Measurements from ENCODE around the gene ZNF669.

The ZNF669 gene

DNA sequence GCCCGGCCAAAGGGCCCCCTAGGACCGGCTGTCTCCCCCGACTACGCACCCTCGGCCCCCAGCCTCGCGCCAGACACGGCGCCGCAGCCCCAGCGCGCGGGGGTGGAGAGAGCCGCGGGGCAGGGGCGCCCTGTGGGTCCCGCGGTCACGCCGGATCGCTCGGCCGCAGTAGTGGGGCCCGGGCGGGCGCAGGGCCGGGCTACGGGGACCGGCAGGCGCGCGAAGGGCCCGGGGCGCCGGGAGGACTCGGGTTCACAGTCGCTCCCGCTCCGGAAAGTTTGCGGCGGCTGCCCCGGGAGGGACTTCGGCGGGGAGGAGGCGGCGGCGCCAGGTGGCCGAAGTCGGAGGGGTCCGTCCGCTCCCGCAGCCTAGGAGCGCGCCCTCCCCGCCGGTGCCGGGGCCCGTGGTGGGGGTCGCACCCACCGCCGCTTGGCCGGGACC is 7.1 kb upstream of the ZNF669 start:
- DNase-seq (ENCODE audit: low read depth): no peak

DNA sequence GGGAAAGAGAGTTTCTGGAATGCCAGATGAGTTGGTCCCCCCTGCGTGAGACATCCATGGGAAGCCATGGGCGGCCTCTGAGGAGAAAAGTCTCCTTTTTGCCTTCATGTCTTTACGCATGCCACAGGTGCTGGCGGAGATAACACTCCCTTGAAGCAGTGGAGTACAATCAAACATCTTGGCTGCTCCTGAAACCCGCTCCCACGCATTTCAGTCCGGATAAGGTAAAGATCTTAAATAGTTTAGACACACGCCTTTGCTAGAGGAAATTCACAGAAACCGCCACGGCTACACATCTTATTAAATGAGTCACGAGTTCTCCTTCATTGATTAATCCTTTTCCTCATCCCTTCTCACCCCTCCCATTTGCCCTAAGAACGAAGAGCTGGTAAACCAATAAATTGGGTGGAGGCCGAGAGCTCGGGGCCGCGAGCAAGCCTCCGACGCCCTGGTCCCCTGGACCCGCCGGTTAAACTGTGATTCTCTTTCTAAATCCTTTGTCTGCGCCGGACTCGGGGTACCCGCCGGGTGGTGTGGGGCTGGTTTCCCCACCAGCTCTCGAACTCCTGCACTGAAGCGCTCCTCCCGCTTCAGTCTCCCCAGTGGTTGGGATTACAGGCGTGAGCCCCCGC is 6.6 kb upstream of the ZNF669 start:
- no peak for DNase-seq (ENCODE audit: low read depth)

DNA sequence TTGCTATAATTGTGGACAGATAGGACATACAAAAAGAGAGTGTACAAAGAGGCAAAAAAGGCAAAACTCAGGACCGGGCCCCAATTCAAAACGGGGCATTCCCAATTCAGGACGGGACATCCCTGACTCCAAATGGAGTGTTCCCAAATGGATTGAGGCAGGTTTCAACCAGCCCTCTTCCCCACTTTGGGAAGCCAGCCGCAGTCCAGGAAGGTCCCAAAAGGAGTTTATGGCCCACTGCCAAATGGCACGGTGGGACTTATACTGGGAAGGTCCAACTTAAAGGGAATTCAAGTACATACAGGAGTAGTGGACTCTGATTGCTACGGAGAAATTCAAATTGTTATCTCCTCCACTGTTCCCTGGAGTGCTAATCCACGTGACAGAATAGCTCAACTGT is 3.5 kb upstream of the ZNF669 start:
- no peak for DNase-seq (ENCODE audit: low read depth)

DNA sequence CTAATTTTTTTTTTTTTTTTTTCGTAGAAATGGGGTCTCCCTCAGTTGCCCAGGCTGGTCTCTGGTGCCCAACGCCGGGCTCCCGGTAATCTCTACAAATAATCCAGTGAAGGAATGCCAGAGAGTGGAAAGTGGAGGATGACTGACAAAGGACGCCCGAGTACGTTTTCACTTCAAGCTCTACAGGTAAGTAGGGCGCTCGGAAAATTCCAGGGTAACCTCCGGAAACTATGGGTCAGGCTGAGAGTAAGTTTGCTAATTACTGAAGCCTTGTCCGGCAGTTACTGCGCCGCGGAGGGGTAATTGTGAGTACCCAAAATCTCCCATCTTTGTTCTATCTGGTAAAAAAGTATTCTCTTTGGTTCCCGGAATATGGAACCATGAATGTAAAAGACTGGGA is 1.8 kb upstream of the ZNF669 start:
- DNase-seq (ENCODE audit: low read depth): no peak

DNA sequence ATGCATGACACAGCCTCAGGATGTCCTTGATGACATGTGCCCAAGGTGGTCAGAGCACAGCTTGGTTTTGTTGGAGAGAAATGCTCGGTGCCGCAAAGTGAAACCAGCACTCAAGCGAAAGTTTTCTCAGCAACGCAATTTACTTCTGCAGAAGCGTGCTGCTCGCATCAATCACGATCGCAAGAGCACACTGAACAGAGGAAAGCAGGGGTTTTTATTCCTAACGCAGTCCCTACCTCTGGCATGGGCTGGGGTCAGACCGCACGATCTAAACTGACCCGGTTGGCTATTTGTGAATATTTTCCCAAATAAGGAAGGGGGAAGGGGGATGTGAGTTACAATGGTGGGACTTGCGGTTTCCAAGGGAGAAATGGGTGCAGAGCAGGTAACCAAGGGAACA is 809 bp upstream of the ZNF669 start:
- DNase-seq (ENCODE audit: low read depth): no peak

DNA sequence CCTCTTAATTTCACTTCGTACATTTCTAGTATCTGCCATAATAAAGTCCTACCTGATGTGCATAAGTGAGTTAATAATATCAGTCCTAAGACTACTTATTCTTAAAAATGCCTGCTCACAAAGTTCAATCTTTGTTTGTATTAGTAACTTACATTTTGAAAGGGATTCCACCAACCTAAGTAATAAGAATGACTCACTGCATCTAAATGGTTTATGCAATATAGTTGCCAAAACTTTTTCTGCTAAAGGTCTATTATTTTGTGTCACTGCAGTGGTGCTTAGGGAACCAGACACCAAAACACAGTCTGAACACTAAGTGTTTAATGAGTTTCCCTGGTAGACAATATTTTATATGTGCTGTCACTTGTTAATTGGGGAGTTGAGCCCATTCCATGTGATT is 1.8 kb downstream of the ZNF669 start:
- no peak for DNase-seq (ENCODE audit: low read depth)

DNA sequence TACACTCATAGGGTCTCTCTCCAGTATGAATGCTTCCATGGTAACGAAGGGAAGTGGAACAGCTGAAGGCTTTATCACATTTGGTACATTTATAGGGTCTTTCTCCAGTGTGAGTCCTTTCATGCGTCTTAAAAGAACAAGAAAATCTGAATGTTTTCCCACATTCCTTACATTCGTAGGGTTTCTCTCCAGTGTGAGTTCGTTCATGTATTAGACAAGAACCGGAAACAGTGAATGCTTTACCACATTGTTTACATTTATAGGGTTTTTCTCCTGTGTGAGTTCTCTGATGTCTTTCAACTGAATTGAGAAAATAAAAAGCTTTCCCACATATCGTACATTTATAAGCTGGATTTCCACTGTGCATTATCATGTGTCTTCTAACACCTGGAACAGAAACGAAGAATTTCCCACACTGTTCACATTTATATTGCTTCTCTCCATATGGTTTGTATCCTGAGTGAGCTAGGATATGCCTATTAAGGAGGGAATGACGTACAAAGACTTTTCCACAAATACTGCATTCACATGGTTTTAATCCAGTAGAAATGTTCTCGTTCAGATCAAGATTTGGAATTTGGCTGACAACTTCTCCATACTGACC is 3.4 kb downstream of the ZNF669 start:
- DNase-seq (ENCODE audit: low read depth): no peak

DNA sequence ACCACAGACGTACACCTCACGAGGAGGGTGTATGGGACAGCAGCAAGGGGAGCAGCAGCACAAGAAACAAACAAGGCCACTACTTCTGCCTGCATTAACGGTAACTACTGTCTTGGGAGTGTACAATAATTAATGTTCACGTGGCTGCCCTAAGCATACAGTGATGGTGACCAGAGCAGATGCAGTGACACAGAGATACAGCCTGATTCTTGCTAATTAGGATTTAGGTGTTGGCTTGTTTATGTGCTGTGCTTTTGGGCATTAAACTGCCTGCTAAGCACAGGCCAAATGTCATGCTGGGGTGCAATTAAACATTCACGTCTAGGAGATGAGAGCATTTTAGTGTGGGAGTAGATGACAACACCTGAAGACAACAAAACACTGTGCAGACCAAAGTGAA is 7.2 kb downstream of the ZNF669 start:
- DNase-seq (ENCODE audit: low read depth): no peak

DNA sequence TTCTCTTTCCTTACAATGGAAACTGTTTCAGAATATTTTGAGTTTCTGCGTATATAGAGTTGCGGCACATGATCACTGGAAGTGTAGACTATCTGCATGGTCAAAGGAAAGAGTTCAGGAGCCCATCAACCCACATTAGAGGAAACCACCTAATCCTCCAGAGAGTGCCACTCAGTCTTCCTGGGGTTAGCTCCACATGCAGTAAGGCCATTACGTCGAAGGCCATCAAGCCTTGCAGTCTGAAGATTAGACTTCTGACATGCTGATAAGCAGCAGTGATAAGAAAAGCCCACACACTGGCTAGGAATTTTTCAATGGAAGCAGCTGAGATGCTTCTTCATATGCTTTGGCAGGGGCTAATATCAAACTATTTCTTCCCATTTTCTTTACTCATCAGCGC is 7.6 kb downstream of the ZNF669 start:
- DNase-seq (ENCODE audit: low read depth): no peak

DNA sequence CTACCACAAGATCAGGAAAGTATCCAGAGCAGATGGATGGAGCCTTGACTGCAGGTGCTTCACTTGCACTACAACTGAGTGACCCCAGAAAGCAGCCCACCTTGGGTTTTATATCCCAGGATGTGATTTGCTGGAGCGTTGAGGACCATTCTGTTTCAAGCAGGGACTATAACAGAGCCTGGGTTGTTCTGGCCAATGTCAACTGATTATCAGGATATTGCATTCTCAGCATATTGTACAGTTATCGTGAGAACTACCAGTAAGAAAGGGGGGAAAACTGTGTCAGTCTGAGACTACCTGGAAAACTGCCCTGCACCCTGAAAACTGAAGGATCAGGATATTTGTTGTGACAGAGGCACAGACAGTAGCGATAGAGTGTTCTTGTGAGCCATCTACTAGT is 8.0 kb downstream of the ZNF669 start:
- no peak for DNase-seq (ENCODE audit: low read depth)

DNA sequence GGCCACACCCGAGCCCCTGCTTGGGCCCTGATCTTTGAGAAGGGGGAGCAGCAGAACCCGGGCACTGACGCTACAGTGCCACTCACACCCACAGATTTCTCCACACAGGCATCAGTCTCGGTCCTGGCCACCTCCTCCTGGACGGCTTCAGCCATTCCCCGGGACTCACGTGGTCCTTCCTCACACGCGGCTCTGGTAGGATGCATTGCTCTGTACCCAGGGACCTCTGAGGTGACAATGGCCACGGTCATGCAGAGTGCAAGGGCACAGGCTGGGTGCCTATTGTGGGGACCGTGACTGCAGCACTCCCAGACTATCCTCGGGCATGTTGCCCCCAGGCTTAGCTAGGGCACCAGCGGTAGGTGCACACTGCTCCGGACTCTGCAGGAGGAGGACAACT is 13.7 kb downstream of the ZNF669 start:
- DNase-seq (ENCODE audit: low read depth): no peak

DNA sequence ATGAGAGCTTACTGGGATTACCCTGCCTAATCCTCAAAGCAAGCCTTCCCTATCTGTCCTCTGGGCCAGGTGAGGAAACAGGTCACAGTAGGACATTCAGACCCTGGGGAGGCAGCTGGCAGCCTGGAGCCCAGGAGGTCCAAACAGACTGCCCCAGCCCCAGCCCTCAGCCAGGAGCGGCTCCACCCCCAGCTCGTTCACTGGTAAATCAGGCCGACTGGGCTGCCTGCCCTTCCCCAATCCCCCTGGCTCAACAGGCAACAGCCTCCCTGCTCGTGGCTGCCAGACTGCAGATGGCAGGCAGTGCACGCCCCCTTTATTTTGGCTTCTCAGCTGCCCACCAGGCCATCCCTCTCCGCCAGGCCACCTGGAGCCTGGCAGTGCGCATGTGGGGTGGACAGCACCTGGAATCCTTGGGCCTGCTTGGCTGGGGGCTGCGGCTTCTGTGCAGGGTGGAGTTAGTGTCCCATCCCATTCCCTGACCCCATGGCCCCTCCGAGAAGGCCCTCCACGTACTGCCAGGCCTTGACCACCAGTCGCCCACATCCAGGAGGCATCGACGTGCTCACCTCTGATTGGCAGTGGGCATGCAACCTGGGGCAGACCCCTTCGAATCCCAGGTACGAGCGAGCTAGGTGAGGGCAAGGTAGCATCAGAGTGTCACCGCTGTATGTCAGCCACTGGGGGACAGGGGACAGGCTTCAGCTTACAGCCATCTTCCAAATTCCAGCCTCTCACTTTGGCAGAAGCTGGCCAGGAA is 14.4 kb downstream of the ZNF669 start:
- no peak for DNase-seq (ENCODE audit: low read depth)

DNA sequence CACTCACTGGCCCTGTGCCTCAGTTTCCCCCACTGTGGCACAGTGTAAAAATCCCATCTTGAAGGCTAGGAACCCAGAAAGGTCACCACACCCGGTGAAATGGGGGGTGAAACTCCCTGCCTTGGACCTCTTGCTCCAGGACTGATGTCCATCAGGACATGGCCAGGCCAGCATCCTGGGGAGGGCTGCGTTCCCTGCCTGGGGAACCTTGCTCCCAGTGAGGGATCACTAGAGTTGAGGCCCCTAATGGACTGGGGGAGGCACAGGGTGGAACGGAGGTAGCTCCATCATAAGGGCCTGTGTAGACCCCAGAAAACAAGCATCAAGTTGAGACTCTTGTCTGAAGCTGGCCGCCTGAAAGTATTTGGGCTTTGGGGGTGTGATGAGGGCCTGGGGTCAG is 15.2 kb downstream of the ZNF669 start:
- no peak for DNase-seq (ENCODE audit: low read depth)

DNA sequence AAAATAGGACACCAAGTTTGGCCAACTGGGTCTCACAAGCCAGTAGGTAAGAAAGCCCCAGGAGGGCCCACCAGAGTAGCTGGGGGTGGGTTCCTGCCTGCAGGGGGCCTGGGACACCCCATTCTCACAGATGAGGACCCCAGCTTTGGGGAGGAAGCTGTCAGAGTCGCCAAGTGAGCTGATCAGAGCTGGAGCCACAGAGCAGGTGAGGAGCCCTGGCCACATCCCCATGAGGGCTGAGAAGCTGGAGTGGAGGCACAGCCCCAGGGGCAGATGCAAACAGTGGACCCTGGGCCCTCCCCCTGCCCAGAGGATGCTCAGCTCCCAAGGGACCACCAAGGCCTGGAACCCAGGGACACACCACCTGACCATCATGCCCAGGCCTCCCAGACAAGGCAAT is 16.9 kb downstream of the ZNF669 start:
- no peak for DNase-seq (ENCODE audit: low read depth)

DNA sequence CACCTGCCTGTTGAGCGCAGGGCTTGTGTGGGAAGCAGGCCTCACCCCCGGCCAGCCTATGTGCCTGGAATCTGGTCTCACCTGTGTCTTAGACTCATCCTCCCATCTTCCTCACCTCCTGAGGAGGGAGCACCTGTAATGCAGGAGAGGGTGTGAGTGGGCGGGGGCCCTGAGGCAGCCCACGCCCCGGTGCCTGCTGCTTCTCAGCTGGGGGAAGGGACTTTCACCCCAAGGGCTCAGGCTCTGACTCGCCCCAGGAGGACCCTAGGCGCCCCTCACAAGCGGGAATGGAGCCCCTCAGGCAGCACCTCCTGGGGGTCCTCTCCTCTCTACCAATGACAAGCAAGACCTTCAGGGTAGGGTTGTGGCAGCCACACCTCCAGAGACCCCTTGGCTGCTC is 18.8 kb downstream of the ZNF669 start:
- no peak for DNase-seq (ENCODE audit: low read depth)

DNA sequence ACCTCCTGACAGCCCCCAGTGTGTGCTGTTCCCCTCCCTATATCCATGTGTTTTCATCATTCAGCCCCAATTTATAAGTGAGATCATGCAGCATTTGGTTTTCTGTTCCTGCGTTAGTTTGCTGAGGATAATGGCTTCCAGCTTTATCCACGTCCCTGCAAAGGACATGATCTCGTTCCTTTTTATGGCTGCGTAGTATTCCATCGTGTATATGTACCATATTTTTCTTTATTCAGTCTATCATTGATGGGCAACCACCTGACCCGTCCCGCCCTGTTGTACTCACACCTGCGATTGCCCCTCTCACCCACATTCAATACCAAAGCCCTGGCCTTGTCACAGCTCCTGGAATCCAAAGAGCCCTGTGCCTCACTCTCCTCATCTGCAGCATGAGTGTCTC is 19.4 kb downstream of the ZNF669 start:
- no peak for DNase-seq (ENCODE audit: low read depth)

DNA sequence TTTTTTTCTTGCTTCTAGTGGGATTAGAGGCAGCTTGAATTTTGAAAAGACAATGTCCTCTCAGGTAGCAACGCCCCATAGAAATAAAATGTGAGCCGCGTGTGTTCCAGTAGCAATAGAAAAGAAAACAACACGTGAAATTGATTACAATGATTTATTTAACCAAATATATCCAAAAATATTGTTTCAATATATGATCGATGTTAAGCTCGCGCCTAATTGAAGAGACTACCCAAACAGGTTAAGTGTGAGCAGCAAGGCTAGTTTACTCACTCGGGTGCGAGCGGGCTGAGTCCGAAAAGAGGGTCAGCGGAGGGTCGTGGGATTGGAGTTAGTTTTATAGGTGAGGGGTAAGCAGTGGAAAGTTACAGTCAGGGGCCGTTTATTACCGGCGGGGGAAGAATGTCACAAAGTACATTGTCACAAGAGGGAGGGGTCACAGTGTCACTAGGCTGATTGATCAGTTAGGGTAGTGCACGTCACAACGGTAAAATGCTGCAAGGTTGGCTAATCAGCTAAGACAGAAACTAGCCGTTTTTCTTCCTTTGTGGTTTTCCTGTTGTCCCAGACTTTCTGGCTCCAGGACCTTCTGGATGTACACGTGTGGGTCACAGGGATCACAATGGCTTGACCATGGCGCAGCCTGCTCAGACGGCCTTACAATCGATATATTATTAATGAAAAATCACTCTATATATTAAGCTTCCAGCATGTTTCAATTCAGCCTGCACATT is 24.8 kb downstream of the ZNF669 start:
- no peak for DNase-seq (ENCODE audit: low read depth)

DNA sequence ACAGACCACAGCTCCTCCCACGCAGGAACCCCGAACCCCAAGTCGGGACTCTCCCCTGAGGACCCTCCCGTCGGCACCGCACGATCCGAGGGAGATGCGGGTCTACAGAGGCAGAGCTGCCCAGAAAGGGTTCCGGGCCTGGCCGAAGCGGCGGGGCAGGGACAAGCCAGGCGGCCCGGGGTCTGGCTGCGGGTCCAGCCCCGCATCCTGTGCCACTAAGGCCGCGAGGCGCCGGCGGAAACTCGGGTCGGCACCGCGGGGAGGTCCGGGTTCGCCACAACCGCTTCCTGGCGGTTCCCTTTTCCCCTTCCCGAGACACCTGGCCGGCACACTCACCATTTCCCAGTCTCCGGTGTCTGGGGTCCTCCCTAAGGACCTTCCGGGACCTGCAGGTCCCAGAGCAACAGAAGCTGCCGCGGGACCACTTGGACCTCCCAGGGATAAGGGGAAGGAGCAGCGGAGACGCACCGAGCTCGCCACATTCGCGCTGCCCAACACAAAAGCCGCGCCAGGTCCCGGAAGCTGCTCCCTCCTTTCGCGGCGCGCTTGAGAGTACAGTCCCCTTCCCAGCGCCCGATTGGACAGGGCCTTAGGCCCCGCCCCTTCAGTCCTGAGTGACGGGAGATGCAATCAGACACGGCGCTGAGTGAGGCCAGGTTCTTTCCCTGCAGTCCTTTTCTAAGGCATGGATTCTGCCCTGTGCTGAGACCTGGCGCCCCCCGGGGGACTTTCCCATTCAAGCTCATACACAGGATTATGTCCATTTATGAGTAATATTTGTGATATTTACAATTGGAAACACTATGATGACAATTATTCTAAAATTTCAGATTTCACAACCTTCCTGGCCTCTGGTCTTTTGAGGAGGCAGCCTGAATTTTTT is 25.7 kb downstream of the ZNF669 start, which contains the start of gene ZNF670:
ZNF670 (minus strand) TSS at position 554 of the 883 bp plus-strand sequence; CDS start at position 339, 215 bp downstream.
- DNase-seq (ENCODE audit: low read depth): peak; percentile 69

DNA sequence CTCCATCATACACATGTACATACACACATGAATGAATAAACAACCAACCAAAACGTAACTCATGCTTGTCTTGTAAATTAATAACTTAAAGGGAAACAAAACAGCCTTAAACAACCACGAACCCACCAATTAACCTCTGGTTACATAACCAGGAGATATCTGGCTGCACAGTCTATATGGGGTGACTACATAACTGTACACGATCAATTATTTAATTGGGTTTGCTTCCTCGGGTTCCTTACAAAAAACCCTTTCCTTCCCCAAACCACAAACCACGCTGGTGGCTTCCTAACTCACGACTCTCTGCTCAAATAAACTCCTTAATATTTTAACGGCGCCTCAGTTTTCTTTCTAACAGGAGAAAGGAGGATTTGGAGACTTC is 26.3 kb downstream of the ZNF669 start:
- DNase-seq (ENCODE audit: low read depth): no peak

DNA sequence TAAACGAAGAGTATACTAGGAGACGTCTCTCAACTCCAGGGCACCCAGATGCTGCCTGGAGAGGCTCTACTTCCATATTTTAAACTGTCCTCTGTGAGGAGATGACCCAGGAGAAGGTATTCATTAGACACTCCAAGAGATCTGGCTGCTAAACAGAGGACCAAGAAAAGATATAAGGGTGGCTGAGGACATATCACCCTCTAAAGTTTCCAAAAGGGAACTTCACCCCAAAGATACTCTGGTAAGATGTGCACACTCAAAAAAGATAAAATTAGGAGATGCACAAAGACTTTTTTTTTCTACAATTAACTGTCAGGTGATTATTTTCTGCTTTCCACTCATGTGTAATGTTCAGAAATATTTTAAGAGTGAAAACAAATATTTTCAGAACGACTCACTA is 26.9 kb downstream of the ZNF669 start:
- no peak for DNase-seq (ENCODE audit: low read depth)

DNA sequence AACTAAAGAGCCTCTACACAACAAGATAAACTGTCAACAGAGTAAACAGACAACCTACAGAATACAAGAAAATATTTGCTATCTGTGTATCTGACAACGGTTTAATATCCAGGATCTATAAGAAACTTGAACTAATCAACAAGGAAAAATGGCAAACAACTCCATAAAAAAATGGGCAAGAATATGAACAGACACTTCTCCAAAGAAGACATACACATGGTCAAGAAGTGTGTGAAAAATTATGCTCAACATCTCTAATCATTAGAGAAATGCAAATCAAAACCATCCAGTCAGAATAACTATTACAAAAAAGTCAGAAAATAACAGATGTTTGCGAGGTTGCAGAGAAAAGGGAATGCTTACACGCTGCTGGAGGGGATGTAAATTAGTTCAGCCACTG is 33.5 kb downstream of the ZNF669 start:
- no peak for DNase-seq (ENCODE audit: low read depth)

DNA sequence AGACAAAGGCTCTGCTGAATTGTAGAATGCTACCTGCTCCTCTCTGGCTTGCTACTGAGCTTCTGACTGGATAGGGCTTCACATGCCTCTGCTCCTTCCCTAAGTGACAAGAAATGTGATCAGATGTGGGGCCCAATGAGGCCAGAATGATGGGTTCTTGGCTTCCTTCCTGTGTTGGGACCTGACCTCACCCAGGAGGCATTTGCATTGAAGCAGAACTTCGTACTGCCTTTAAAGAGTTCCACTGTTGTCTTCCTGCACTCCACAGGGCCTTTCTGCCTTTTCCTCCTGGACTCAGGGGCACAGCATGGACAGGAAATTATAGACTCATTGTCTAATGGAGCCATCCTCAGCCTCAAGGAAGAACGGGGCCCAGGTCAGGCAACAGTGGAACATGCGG is 39.9 kb downstream of the ZNF669 start:
- DNase-seq (ENCODE audit: low read depth): no peak

All from stimulated activated CD8-positive, alpha-beta memory T cell treated with anti-CD3 and anti-CD28 coated beads, Interleukin-15, amount 100 ng/mL, for 24 hours (primary cell).